Activated CD4-positive, alpha-beta T cell treated with anti-CD3 and anti-CD28 coated beads, Interleukin-2, amount 50 U/mL, for 4 hours (primary cell): Measurements from ENCODE around the gene TNNT2.

Experiments
- DNase-seq, 2 experiments: peaks; one replicate each; pipeline ENCODE4 v3.0.0-alpha.2; 2020

Gene TNNT2

GRCh38 chr1:201354151-201354900, 23.2 kb downstream of the TNNT2 start:
- DNase-seq, result no peak

- no peak for DNase-seq
These were observed 24.1 kb downstream of the TNNT2 start for GRCh38 chr1:201353186-201353940.

GRCh38 chr1:201351617-201352016, 25.9 kb downstream of the TNNT2 start:
- DNase-seq, result no peak

- no peak for DNase-seq
These were observed 26.6 kb downstream of the TNNT2 start for GRCh38 chr1:201350884-201351283.

- no peak for DNase-seq
These were observed 27.1 kb downstream of the TNNT2 start for GRCh38 chr1:201350361-201350725.

GRCh38 chr1:201349092-201349491, 28.4 kb downstream of the TNNT2 start:
- DNase-seq, result no peak

GRCh38 chr1:201348211-201348566, 29.3 kb downstream of the TNNT2 start:
- no peak for DNase-seq

DNA sequence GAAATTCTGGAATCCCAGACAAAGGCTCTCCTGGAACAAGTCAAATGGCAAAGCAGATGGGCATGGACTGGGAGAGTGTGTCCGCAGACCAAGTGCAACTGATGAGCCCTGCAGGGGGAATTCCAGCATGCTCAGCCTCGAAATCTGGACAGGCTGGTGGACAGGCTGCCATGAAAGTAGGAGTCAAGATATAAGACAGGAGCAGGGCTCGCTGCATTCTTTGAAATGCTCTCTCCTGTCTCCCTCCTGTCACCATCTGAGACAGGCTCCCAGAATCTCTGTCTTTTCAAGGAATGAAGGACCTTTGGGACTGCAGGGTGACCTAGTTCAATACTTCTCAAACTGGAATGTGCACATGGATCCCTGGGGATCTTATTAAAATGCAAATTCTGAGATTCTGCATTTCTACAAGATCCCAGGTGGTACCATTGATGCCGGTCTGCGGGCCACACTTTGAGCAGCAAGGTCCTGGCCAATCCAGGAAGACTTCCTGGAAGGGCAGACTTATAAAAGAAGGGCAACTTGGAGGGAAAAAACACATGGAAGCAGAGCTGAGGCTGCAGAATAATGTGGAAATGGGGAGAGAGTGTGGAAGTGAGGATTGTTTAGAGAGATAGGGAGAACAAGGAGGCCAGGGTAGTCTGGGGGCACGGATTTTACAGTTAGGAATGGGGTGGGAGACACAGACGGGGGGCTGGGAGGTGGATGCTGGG, 29.8 kb downstream of the TNNT2 start:
- no peak for DNase-seq

DNA sequence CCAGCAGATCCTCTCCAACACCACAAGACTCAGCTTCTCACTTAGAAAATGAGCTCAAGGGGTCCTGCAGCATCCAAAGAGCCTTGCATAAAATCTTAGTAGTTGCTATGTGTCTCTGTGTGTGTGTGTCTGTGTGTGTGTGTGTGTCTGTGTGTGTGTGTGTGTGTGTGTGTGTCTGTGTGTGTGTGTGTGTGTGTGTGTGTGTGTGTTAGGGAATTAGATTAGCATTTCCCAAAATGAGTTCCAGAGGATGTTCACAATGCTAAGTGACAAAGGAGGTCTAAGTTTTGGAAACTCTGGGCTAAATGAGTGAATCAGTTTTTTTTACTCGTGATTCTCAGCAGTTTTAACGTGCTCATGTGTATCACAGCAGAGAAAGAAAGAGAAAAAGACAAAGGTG, 30.5 kb downstream of the TNNT2 start:
- DNase-seq, result no peak

GRCh38 chr1:201346337-201346939, 31.0 kb downstream of the TNNT2 start:
- no peak for DNase-seq

- DNase-seq, result no peak
These were observed 32.5 kb downstream of the TNNT2 start for GRCh38 chr1:201345081-201345355.

GRCh38 chr1:201344206-201345080, 33.0 kb downstream of the TNNT2 start:
- DNase-seq, result no peak

- no peak for DNase-seq
These were observed 36.1 kb downstream of the TNNT2 start for GRCh38 chr1:201341377-201341776.

DNA sequence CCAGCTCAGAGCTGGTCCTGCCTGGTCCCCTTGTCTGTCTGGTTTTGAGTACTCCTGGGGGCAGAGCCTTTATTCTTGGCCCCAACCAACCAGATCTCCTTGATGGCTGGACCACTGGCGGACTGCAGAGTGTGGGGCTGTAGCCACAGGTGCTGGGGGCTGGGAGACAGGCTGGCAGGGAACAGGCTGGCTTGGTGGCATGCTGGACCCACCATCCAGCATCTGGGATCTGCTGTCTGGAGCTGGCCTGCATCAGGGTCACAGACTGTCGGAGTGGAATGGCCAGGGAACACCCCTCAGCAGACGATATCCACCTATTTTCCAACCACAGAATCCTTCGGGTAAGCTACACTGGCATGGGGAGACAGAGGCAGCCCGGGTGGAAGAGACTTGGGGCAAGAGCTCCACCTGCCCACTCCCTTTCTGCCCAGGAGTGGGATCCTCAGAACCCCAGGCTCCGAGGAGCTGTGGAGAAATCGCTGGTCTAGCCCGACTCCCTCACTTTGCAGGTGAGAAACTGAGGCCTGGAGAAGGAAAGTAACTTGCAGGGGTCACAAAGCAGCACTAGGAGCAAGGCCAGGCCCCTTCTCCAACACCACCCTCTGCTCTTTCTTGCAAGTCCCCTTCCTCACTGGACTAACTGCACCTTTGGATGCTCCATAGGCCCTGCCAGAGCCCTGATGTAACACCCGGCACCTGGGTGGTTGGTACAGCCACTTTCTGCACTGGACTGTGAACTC, 40.6 kb downstream of the TNNT2 start:
- DNase-seq, result no peak

- DNase-seq, result no peak
These were observed 41.6 kb downstream of the TNNT2 start for GRCh38 chr1:201335901-201336300.

GRCh38 chr1:201335174-201335870, 42.2 kb downstream of the TNNT2 start:
- DNase-seq, result no peak

DNA sequence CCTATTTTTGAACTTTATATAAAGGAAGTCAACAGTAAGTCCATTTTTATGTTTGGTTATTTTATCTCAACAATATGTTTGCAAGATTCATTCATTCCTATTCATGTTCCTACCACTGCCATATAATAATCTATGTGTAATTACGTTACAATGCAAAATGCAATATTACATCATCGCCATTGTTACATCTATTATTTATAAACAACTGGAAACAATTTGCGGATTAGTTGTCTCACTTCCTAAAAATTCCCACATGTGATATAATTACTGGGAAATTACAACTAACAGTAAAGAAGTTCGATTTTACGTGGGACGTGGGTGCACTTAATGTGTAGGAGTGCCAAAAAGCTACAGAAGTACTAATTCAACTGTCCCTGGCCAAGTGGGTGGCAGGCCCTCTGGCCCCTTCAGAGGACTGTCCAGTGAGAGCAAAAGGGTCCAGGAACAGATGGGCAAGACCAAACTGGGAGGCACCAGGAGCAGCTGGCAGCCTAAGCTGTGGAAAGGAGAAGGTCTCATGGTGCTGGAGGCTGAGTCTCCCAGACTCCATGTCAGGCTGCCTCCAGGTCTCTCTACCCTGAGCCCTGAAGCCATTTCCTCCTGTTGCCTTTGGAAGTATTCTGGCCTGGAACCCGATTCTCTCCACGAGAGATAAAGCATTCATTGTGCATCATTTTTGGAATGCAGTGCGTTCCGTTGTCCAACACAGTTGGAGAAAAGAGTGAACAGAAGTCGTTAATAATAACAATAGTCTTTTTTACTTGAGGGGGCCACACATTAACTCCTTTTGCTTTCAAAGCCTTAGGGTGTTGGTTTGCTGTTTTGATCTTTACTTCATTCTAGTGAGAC, 42.9 kb downstream of the TNNT2 start:
- no peak for DNase-seq

GRCh38 chr1:201332616-201333335, 44.7 kb downstream of the TNNT2 start:
- no peak for DNase-seq

DNA sequence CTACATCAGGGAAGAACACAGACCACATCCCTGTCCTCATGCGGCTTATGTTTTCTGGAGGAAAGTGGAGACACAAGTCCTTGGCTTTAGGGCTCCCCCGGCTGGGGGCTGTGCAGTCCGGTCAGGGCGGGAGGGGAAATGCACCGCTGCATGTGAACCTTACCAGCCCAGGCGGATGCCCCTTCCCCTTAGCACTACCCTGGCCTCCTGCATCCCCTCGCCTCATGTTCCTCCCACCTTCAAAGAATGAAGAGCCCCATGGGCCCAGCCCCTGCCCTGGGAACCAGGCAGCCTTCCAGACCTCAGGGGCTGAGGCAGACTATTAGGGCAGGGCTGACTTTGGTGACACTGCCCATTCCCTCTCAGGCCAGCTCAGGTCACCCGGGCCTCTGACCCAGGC, 45.5 kb downstream of the TNNT2 start:
- DNase-seq, result no peak

GRCh38 chr1:201331166-201331565, 46.3 kb downstream of the TNNT2 start:
- DNase-seq, result no peak
